ENCODE data around the gene HOXC11.

DNA sequence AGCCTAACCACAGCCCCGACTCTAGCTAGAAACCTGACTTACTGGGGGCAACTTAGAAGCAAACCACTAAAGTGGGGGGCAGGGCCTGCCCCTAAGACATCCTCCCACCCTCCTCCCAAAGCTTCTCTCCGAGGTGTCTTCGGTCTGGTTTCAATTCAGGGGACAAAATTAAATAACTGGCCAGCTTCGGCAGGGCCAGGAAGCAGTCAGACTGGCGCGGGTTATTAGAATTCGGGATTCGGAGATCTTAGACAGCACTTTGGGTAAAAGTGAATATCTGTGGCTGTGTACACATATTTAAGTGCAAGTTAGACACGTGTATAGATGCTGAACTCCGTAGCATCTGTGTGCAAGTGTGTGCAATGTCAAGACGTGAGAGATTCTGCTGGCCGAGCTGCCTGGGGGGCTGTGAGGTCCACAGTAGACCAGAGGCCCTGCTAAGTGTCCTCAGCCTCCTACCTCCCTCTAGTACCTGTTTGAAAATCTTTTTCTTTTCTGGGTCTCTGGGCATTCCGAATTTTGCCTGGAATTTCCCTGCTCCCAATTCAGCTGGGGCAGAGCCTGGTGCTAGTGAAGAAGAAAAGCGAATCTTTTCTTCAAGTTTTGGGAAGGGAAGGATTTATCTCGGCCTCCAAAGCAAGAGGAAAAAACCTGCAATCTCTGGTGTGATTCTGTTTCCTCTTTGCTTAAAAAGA lies 8.0 kb downstream of the HOXC11 start:
- TF ChIP-seq, protein P1, sequence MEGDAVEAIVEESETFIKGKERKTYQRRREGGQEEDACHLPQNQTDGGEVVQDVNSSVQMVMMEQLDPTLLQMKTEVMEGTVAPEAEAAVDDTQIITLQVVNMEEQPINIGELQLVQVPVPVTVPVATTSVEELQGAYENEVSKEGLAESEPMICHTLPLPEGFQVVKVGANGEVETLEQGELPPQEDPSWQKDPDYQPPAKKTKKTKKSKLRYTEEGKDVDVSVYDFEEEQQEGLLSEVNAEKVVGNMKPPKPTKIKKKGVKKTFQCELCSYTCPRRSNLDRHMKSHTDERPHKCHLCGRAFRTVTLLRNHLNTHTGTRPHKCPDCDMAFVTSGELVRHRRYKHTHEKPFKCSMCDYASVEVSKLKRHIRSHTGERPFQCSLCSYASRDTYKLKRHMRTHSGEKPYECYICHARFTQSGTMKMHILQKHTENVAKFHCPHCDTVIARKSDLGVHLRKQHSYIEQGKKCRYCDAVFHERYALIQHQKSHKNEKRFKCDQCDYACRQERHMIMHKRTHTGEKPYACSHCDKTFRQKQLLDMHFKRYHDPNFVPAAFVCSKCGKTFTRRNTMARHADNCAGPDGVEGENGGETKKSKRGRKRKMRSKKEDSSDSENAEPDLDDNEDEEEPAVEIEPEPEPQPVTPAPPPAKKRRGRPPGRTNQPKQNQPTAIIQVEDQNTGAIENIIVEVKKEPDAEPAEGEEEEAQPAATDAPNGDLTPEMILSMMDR (IDR thresholded peaks at IDR 0.05), result no peak
- TF ChIP-seq POLR2A (IDR thresholded peaks at IDR 0.05), result no peak

Measured in tibial nerve (tissue), 3 donors.